Hepatic stellate cell (primary cell): Measurements from ENCODE around the gene ESPN.
A peak's percentile ranks its signal among the peaks of the same experiment; 100 is the strongest.
"Not testable (repeated sequence)": the region's sequence is repeated elsewhere in the genome, so short reads cannot be mapped to it uniquely, and the experiment has no call there.

Experiments
- DNase-seq: peaks from one replicate; pipeline ENCODE4 v3.0.0; 2011; ENCODE audit warnings: low spot score

Gene ESPN

DNA sequence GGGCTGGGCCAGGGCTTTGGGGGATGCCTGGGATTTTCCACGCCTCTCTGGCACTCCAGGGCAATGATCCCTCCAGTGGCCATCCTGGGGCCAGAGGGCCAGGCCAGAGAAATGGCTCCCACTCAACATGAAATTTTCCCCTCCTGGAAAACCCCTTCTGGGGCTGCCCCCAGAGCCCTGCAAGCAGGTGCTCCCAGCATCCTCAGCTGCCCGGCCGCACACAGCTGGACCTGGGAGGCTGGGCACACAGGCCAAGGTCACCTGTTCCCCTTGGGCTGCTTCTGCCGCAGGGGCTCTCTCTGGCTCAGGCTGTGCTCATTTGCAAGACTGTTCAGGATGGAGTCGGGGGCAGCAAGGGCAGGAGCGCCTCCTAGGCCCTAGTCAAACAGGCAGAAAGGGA is 3.9 kb downstream of the ESPN start:
- not testable (repeated sequence) for DNase-seq

DNA sequence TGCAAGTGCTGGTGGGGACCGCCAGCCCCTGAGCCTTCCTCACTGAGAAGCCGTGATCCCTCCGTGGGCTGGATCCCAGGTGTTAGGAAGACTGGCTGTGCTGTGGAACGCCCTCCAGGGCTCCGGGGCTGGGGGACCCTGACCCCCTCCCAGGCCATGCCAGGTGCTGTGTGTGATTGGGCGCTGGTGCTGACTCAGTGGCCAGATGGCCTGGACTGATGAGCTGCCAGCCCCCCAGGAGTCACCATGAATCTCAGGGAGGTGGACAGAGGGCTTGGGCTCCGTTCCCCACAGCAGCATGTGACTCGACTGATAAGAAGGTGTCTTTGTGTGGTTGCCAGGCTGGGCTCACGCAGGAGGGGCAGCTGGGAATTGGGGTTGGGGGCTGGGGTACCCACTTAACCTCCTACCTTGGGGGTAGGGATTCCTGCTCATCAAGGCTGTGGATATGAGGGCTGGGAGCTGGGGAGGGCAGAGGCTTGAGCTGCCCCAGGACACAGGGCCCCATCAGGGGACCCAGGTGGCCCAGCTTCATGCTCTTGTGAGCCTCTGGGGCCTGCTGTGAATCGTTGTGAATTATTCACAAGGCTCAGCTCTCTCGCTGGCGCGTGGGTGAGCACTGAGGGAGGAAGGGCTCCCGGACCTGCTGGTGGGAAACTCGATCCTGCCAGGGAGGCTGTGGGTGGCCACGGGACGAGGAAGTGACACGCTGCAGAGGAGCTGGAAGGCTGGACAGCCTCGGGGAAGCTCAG is 5.3 kb downstream of the ESPN start:
- not testable (repeated sequence) for DNase-seq

DNA sequence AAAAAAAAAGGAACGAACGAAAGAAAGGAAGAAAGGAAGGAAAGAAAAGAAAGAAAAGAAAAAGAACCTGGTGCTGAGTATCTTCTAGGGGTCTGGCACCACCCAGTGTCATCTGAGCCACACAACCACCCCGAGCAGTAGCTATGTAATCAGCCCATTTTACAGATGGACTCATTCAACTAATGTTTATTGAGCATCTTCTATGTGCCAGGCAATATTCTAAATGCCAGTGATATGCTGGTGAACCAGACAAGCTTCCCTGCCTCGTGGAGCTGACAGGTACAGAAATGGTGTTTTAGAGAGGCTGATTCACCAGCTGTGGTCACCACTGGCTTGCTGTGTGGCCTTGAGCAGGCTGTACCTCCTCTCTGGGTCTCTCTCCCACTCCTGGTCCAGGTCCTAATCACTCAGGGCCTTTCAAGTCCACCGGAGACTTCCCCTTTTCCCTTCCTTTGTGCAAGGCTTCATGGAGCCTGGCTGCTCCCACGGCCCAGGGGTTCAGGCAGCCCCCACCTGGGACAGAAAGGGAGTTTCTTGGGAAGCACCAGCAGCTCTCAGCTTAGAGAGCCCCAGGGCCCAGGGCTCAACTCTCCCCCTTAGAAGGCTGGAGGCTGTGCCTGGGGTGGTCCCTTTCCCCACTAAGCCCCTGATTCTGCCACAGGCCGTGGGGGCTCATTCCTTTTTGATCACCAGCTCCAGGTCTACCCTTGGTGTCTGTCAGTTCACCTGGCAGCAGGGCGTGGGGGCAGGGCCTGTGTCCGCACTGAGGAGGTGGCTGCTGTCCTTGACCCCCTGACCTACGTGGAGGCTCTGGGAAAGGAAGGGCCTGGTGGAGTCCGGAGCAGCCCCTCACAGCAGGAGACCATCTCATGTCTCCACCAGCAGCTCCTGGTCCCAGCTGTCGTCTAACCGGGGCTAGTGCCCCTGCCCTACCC is 7.3 kb downstream of the ESPN start:
- not testable (repeated sequence) for DNase-seq

DNA sequence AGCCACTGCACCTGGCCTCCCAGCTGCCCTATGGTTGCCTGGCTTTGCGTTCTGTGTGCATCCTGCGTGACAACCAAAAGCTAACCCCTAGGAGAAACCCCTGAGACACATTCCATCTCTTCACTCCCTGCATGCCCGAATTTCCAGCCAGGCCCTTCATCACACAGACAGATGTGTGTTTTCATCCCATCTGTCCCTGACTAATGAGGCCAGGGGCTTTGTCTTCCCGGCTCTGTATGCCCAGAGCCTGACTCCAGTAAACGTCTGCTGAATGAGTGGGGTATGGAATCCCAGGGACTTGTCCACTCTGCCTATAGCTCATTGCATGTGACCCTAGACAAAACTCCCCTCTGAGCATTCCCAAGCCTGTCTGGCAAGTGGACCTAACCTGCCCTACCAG is 9.6 kb downstream of the ESPN start:
- no peak for DNase-seq

DNA sequence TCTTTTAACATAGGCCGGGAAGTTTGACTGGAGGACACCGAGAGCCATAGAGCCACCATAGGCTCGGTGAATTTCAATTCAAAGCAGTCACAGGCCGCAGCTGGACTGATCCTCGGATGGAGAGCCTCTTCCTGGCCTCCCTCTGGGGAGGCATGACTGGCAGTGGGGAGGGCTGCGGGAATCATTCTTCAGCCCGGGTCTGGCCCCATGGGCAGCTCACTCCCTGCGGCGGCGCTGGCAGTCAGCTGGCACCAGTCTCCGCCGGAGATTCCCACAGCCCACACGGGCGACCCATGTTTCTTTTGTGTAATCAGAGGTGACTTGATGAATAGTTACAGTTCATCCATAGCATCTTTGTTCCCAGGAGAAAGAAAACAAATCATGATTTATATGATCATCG is 10.6 kb downstream of the ESPN start:
- DNase-seq, result no peak

DNA sequence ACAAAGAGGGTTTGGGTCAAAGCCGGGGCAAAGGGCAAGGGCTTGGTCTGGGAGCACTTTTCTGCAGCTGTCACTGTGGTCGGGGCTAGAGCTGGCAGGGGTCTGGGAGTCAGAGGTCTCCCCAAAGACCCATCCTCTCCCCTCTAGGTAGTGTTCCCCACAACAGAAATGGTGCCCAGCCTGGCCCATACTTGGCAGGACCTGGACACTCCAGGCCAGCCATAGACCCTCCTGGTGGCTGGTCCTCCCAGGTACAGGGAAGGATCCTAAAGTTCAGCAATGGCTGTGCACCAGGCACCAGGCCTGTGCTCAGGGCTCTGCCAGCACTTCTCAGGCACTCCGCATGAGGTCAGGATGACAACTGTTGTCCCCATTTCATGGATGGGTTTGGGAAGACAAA is 11.0 kb downstream of the ESPN start:
- no peak for DNase-seq

DNA sequence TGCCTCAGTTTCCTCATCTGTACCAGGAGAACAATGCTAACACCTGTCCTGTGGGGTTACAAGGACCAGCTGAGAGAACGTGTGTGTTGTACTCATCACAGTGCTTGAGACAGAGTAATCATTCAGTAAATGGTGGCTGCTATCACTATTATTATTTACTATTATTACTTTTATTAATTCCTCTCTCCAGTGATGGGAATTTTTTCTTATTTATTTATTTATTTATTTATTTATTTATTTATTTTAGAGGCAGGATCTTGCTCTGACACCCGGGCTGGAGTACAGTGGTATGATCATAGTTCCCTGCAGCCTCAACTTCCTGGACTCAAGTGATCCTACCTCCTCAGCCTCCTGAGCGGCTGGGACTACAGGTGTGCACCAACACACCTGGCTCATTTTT is 11.7 kb downstream of the ESPN start:
- DNase-seq, result not testable (repeated sequence)

DNA sequence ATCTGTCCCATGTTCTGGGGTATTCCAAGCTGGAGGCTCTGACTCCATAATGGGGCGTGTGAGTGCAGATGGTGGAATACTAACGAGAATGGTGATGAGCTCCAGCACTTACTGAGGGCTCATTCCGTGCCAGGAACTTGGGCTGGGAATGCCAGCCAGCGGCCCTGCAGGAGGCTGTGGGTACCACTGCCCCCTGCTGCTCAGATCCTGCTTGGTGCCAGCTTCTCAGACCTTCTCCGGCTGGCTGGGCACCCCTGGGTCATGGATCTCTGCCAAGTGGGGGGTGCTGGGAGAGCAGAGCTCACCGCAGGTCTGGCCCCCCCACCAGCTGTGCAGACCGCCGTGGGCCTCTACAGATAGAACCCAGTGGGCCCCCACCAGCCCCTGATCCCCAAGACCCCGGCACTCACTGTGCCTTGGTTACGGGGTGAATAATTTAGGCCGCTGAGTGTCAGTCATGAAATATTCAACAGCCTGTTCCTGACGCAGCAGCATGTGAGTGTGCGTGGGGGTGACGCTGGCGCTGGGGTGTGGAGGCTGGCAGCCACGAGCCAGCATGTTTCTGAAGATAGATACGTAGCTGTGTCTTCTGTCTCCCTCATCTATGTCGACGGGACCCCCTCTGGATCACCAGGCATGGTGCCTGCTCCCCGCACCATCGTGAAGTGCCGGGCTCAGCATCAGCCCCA is 12.6 kb downstream of the ESPN start:
- not testable (repeated sequence) for DNase-seq

DNA sequence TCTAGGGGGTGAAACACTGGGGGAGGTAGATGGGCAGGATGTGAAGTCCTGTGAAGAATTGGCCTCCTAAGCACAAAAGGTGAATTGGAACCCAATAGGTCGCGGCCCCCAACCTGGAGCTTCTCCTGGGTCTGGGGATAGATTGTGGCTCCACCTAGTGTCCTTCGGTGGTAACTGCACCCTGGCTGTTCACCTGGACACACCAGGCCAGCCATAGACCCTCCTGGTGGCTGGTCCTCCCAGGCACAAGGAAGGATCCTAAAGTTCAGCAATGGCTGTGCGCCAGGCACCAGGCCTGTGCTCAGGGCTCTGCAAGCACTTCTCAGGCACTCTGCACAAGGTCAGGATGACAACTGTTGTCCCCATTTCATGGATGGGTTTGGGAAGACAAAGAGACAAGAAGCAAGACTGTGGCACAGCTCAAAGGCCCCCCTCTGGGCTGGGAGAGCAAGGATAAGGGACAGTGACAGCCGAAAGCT is 13.5 kb downstream of the ESPN start:
- peak; percentile 80 for DNase-seq

DNA sequence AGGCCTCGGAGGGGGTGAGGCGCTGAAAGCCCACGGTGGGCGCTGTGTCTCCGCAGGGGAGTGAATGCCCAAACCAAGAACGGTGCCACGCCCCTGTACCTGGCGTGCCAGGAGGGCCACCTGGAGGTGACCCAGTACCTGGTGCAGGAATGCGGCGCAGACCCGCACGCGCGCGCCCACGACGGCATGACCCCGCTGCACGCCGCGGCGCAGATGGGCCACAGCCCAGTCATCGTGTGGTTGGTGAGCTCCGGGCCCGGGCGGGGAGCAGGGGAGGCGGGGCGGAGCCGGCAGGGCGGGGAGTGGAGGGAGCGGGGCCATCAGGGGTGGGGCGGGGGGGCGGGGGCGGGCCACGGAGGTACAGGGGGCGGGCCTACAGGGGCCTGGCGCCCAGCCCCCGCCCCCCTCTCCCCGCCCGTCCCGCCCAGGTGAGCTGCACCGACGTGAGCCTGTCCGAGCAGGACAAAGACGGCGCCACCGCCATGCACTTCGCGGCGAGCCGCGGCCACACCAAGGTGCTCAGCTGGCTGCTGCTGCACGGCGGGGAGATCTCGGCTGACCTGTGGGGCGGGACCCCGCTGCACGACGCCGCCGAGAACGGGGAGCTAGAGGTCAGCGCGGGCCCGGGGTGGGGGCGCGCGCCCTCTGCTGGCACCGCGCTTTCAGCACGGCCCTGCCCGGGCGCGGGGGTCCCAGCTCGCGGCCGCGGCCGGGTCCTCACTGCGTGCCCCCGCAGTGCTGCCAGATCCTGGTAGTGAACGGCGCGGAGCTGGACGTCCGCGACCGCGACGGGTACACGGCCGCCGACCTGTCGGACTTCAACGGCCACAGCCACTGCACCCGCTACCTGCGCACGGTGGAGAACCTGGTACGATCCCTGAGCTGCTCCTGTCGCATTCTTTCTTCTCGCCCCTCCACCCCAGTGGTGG is 15.9 kb downstream of the ESPN start:
- peak; percentile 60 for DNase-seq

DNA sequence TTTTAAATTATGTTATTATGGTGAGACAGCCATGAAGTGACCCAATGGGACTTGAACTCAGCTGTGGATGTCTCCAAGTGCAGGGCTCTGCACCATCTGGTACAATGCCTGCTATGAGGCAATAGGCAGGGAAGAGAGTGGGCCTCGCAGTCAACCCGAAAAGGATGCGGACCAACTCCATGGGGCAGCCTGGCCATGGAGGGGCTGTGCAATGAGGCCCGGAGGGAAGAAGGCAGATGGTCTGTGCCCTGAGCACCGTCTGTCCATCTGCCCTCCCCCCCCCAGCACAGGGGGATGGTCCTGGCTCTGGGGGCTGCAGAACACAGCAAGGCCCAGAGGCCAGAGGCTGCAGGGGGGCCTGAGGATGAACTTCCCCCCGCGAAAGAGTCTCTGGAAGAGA is 17.0 kb downstream of the ESPN start:
- DNase-seq, result no peak

DNA sequence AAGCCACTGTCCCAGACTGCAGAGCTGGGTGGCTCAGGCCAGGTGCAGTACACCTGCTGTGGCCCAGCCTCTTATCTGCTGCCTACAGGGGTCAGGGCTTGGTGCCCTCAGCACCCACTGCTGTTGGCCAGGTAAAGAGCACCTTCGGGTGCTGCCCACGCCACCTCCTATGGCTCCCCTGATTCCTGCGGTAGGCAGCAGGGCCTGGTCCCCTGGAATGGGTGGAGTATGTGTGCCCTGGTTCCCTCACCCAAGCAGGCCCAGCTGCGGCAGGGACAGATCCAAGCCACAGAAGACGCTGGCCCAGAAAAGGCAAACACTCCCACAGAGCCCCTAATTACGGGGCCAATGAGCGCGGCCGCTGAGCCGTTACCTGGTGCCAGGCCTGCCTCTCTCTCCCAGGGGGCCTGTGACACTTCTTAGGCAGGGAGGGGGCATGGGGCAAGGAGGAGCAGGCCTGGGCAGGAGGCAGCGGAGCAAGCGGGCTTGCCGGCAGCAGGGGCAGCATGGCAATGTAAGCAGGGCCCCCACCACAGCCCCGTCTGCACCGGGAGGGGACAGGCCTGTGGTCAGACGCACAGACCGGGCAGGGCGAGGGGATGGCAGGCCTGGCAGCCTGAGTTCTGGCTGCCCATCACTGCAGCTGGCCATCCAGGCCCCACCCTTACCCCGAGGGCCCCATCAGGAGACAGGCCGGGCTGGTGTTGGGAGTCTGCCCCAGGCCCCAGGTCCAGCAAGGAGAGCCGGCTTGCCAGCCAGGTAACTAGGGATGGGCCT is 19.0 kb downstream of the ESPN start:
- DNase-seq, result no peak

DNA sequence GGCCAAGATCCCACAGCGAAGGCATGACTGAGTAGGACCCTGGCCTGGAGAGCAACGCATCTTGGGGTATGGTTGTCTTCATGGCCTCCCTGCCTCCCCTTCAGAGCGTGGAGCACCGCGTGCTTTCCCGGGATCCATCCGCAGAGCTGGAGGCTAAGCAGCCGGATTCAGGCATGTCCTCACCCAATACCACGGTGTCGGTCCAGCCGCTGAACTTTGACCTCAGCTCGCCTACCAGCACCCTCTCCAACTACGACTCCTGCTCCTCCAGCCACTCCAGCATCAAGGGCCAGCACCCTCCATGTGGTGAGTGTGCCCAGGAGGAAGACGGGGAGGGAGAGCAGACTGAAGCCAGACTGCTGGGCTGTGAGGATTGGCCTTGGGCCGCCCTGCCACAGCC is 19.8 kb downstream of the ESPN start:
- DNase-seq, result no peak

DNA sequence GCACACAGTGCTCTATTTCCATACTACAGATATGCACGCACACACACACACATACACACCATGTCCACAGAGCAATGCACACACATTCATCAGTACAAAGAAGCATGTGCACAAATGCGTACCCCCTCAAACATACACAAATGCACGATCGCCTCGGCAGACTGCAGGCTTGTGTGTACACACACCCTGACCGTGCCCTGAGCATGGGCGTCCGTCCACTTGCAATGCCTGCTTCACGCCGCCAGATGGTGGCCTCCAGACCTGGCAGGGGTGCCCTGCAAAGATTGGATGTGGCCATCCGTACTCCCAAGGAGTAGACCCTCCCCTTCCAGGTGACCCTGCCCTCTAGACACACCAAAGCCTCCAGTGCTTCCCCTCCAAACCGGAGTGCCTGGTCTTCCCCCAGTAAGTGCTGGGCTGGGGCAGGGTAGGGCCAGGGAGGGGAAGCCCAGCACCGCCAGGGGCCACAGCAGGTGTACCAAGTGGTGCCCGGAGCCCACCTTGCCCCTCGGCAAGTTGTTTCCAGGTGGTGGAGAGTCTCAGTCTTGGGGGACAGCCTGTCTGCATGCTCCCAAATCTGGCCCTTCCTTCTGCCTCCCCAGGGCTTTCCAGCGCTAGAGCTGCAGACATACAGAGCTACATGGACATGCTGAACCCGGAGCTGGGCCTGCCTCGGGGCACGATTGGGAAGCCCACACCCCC is 20.6 kb downstream of the ESPN start:
- no peak for DNase-seq

DNA sequence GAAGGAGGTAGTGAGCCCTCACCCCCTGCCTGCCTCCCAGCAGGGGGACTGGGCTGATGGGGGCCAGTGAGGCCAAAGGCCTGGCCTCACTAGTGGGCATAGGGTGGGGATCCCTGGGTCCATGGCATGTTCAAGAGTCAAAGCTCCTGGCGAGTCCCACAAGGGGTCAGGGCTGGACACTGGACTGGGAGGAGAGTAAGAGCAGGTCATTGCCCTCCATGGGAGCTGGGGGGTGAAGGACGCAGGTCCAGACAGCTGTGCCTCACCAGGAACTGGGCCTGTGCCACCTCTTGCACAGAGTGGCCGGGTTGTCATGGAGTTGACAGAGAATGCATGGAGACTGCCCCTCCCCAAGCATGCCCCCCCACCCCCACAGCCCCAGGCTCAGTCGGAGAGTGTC is 21.4 kb downstream of the ESPN start:
- DNase-seq, result not testable (repeated sequence)

DNA sequence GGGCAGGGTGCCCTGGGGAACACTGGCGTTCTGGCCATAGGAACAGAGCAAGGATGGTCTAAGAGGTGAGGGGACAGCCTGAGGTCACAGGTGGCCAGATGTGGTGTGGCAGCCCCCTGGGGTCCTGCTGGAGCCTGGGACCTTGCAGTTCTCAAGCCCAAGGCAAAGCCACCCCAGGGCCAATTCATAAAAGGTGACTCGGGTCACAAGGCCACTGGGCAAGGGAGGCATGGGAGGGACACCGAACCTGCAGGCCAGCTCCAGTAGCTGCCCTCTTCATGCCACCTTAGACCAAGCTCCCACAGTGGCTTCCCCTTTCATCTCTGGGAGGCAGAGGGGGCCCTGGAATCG is 22.1 kb downstream of the ESPN start:
- DNase-seq, result no peak

DNA sequence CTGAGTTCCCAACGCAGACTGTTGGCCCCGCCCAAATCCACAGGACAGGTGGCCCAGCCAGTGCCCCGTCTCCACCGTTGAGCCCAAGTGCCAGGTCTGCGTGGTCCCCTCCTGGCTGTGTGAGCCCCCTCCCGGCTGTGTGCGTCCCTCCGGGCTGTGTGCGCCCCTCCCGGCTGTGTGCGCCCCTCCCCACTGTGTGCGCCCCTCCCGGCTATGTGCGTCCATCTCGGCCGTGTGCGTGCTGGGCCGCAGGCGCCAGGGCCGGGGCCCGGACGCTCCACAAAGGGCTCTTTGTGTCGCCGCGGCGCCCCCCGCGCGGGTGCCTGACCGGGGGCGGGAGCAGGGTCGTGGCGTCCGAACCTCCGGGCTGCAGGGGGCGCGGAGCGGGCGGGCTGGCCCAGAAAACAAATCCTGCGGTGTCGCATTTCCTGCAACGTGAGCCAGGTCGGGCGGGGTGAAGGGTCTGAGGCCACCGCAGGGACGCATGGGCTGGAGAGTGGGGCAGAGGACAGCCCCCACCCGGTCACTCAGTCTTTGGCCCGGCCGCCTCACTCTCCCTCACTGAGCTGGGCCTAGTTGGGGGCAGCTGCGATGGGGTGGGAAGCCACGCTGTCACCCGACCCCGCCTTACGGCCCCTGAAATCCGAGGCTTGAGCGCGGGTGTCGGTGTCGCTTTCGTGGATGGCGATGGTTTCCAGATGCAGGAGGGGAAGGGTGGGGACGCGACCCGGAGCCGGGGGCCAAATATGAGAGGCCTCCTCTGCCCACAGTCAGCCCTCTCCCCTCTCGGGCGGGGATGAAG is 22.6 kb downstream of the ESPN start:
- DNase-seq, result no peak

DNA sequence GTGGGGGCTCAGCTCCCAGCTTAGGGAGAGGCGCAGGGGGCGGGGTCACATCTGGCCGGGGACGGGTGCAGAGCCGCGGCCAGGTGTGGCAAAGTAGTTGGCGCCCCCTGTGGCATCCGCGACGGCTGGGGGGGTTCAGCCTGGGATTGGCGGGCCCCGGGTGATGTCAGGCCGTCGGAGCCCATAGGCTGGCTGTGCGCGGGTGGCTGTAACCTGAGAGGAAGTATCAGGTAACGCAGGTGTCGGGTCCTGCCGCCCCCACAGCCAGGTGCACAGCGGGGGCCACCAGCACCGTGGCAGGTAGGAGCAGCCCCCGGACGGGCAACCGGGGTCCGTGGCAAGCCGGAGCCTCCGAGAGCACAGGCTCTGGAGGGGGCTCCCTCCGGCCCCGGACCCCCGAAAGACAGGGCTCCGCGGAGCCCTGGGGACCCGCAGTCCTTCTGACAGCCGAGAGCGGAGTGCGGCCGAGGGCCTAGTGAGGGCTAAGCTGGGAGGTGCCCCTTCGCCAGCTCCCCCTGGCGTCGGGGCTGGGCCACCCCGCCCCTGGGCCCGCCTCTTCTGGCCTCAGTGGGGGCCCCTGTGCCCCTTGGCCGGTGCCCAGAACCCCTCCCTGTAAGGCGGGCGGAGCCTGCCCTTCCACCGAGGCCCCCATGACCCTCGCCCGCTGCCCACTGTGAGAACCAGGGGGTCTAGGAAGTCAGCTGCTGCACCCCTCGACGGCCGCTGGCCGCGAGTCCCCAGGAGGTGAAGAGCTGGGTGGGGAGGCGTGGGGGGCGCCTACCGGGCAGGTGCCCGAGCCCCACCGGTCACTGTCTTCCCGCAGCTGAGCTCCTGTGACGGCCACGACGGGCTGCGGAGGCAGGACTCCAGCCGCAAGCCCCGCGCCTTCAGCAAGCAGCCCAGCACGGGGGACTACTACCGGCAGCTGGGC is 23.5 kb downstream of the ESPN start:
- DNase-seq, result no peak
